Muscle layer of colon (tissue), 2 donors: ENCODE data around the gene SDK2.

Experiments
- H3K27ac ChIP-seq: one replicate; pipeline ENCODE4 v1.7.0; 2013; ENCODE audit warnings: low read depth, mild to moderate bottlenecking, low read length, moderate library complexity
- H3K27me3 ChIP-seq, 2 donors: one replicate each; pipeline ENCODE4 v1.7.0; 2013; ENCODE audit warnings: low read length in 2 of 2, mild to moderate bottlenecking in 2 of 2; ENCODE audit not compliant: insufficient read depth in 2 of 2, control insufficient read depth in 1 of 2
- H3K36me3 ChIP-seq: one replicate; pipeline ENCODE4 v1.7.0; 2013; ENCODE audit warnings: mild to moderate bottlenecking, low read length; ENCODE audit not compliant: insufficient read depth
- H3K4me1 ChIP-seq: one replicate; pipeline ENCODE4 v1.7.0; 2013; ENCODE audit warnings: mild to moderate bottlenecking, low read length; ENCODE audit not compliant: insufficient read depth
- H3K4me3 ChIP-seq, 2 donors: one replicate each; pipeline ENCODE4 v1.7.0; 2013; ENCODE audit warnings: low read length in 2 of 2, low read depth in 1 of 2, mild to moderate bottlenecking in 1 of 2, moderate library complexity in 1 of 2
- H3K9ac ChIP-seq: one replicate; pipeline ENCODE4 v1.7.0; 2013; ENCODE audit warnings: low read length
- H3K9me3 ChIP-seq: one replicate; pipeline ENCODE4 v1.7.0; 2013; ENCODE audit warnings: mild to moderate bottlenecking, low read length
- donor health status: abdominal sarcoma.
- donor health status: Adenocarcinoma of cecum.

SDK2 gene

DNA sequence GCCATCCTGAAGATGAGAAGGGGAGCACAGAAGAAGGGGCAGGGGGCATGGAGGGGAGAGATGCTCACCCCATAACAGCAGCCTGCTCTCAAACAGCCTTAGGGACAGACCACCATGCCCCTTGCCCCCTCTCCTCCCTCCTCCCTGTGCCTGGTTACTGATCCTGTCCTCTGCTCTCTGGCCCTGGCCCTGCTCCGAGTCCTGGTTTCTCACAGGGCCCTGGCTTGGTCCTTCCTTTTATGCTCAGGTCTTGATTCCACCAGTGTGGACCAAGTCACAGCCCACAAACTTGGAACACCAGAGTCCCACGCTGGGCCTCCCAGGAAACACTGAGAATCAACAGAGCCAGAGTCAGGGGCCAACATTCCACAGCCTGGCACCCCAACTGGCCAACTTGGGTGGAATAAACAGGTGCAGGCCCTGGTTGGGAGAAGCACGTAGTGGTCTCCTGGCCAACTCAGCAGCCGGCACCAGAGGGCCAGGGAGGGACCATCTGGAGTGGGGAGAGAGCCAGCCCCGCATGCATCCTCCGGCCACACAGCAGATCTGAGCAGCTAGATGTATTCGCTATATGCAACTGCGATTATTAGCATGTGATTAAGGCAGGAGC, 287.6 kb downstream of the SDK2 start:
- peak overlapping the region; percentile 90 for H3K27ac ChIP-seq
- no peaks in the 10 kb centered on the region for H3K36me3 ChIP-seq
- H3K9me3 ChIP-seq: no peaks in the 10 kb centered on the region
- H3K27me3 ChIP-seq: no peaks in the 10 kb centered on the region
- peak overlapping the region; percentile 25 for H3K9ac ChIP-seq
- H3K4me3 ChIP-seq: peak overlapping the region in 1 of 2 donors; percentile 13
- peaks cover 43% of the 10 kb centered on the region for H3K4me1 ChIP-seq

DNA sequence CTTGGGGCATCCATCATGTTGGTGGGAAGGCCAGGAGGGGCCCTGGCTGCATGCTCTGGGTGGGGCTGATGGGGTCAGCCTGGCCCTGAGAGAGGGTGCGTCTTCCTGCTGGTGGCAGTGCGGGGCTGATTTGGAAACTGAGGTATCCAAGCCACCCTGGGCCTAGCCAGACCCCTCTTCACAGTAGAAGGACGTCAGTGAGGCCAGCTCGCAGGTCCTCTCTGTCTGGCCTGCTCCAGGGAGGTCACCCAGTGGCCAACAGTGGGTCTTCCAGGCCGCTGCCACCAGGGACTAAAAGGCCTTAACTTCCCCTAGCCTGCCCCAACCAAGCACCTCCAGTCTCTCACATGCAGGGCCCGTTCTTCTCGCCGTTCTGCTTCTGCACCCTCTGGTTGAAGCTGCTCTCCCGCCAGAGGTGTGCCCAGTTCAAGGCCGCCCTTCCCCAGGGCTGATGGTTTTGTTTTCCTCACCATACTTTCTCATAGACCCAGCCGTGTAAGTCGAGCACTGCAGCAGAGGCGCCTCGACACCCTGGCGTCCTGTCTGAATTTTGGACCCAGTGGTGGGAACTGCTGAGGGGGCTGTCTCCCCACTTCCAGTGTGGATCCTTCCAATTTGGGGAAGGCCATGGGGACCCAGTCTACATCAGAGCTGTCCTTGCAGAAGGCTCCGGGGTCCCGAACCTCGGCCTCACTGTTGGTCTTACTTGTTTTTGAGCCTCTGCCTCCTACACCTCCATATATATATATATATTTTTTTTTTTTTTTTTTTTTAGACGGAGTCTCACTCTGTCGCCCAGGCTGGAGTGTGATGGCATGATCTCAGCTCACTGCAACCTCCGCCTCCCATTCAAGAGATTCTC, 289.6 kb downstream of the SDK2 start:
- no peaks in the 10 kb centered on the region for H3K9me3 ChIP-seq
- H3K36me3 ChIP-seq: no peaks in the 10 kb centered on the region
- H3K4me3 ChIP-seq: no peak overlapping the region
- H3K9ac ChIP-seq: no peak overlapping the region
- no peak overlapping the region for H3K27ac ChIP-seq
- H3K27me3 ChIP-seq: no peaks in the 10 kb centered on the region
- H3K4me1 ChIP-seq: peaks cover 47% of the 10 kb centered on the region

- Histone ChIP-seq H3K9me3 (no peaks in the 10 kb centered on the region), H3K4me1 (peaks cover 49% of the 10 kb centered on the region), H3K27me3 (no peaks in the 10 kb centered on the region), H3K9ac (no peak overlapping the region), H3K4me3 (no peak overlapping the region), H3K36me3 (no peaks in the 10 kb centered on the region), H3K27ac (no peak overlapping the region)
Measured at GRCh38 chr17:73352261-73352660, 292.0 kb downstream of the SDK2 start.

GRCh38 chr17:73351764-73352163, 292.5 kb downstream of the SDK2 start:
- H3K4me1 ChIP-seq: peaks cover 49% of the 10 kb centered on the region

DNA sequence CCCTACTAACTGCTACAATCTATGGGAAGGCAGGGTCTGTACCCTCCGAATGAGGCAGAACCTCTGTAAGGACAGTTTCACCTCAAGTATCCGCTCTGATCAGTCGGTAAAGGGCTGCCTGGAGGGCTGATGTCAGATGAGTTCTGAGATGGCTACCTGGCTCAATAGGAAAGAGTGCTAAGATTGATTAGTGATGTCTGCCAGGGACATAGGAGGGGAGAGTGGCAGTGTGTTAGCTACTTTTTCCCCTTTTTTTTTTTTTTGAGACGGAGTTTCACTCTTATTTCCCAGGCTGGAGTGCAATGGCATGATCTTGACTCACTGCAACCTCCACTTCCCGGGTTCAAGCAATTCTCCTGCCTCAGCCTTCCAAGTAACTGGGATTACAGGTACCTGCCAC, 293.4 kb downstream of the SDK2 start:
- H3K9ac ChIP-seq: no peak overlapping the region
- peaks cover 40% of the 10 kb centered on the region for H3K4me1 ChIP-seq
- H3K4me3 ChIP-seq: no peak overlapping the region
- H3K27me3 ChIP-seq: no peaks in the 10 kb centered on the region
- peak overlapping the region; percentile 90 for H3K27ac ChIP-seq
- H3K36me3 ChIP-seq: no peaks in the 10 kb centered on the region
- no peaks in the 10 kb centered on the region for H3K9me3 ChIP-seq

More at GRCh38 chr17:73351764-73352163, 292.5 kb downstream of the SDK2 start:
- no peaks in the 10 kb centered on the region for H3K27me3 ChIP-seq
- no peak overlapping the region for H3K9ac ChIP-seq
- no peak overlapping the region for H3K4me3 ChIP-seq
- H3K27ac ChIP-seq: no peak overlapping the region
- H3K36me3 ChIP-seq: no peaks in the 10 kb centered on the region
- H3K9me3 ChIP-seq: no peaks in the 10 kb centered on the region

GRCh38 chr17:73349647-73350046, 294.6 kb downstream of the SDK2 start:
- H3K27me3 ChIP-seq: no peaks in the 10 kb centered on the region
- H3K9me3 ChIP-seq: no peaks in the 10 kb centered on the region
- H3K9ac ChIP-seq: peak overlapping the region; percentile 51
- H3K4me1 ChIP-seq: peaks cover 36% of the 10 kb centered on the region
- peak overlapping the region; percentile 90 for H3K27ac ChIP-seq
- no peaks in the 10 kb centered on the region for H3K36me3 ChIP-seq
- no peak overlapping the region for H3K4me3 ChIP-seq

GRCh38 chr17:73349138-73349537, 295.1 kb downstream of the SDK2 start:
- Histone ChIP-seq H3K36me3 (no peaks in the 10 kb centered on the region), H3K4me3 (no peak overlapping the region), H3K4me1 (peaks cover 41% of the 10 kb centered on the region), H3K9me3 (no peaks in the 10 kb centered on the region), H3K9ac (peak overlapping the region; percentile 51), H3K27me3 (no peaks in the 10 kb centered on the region), H3K27ac (peak overlapping the region; percentile 90)

DNA sequence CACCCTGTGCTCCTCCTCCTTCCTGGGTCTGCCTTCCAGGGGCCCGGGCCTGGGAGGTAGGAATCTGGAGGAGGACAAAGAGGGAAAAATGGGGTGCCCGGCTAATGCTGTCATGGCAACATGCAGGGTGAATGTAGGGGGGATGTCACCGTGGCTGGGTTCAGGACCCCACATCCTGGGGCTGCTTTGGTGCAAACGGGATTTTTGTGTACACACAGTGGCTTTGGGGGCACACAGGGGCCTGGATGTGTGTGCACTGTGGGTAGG, 295.5 kb downstream of the SDK2 start:
- no peaks in the 10 kb centered on the region for H3K27me3 ChIP-seq
- no peaks in the 10 kb centered on the region for H3K36me3 ChIP-seq
- H3K9ac ChIP-seq: no peak overlapping the region
- no peaks in the 10 kb centered on the region for H3K9me3 ChIP-seq
- no peak overlapping the region for H3K4me3 ChIP-seq
- peak overlapping the region; percentile 90 for H3K27ac ChIP-seq
- peaks cover 45% of the 10 kb centered on the region for H3K4me1 ChIP-seq

DNA sequence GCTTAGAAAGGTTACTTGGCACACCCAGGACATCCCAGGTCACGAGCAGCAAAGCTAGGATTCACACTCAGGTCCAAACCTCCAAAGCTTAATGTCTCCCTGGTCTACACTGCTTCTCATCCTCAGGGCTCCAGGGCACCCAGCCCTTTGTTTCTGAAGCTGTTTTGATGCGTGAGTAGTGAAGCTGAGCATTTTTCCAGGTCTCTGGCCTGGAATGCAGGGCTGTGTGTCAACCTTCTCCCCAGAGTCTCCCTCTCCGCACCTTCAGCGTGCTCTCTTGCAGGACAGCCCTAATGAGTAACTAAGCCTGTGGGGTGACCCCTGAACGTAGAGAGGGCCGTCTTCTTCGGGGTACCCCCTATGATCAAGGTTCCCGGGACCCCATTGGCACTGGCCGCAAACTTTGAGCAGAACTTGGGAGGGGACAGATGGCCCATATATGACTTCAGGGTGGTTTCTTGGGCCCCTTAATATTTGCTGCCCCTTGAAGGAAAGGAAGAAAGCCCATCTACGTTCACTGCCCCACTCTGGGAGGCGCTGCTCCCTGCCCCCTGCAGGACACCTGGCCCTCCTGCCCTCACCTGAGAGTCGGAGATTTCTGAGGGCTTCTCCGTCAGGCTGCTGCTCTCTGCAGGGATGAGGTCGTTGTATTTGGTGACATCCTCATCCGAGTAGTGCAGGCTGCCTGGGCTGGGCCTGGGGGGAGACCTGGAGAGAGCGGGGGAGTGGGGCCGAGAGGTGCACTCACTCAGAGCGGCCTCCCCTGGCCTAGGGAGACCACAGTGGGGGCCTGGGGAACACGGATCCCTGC, 296.0 kb downstream of the SDK2 start:
- no peaks in the 10 kb centered on the region for H3K36me3 ChIP-seq
- H3K9me3 ChIP-seq: no peaks in the 10 kb centered on the region
- H3K27me3 ChIP-seq: no peaks in the 10 kb centered on the region
- no peak overlapping the region for H3K9ac ChIP-seq
- H3K4me1 ChIP-seq: peaks cover 50% of the 10 kb centered on the region
- H3K4me3 ChIP-seq: no peak overlapping the region
- peak overlapping the region; percentile 90 for H3K27ac ChIP-seq

- Histone ChIP-seq H3K9ac (no peak overlapping the region), H3K27me3 (no peaks in the 10 kb centered on the region), H3K27ac (peak overlapping the region; percentile 90), H3K4me1 (peaks cover 58% of the 10 kb centered on the region), H3K36me3 (no peaks in the 10 kb centered on the region), H3K9me3 (no peaks in the 10 kb centered on the region), H3K4me3 (no peak overlapping the region)
Measured at GRCh38 chr17:73347351-73347750, 296.9 kb downstream of the SDK2 start.

GRCh38 chr17:73346501-73347162, 297.6 kb downstream of the SDK2 start:
- H3K9me3 ChIP-seq: no peaks in the 10 kb centered on the region
- no peak overlapping the region for H3K9ac ChIP-seq
- H3K4me3 ChIP-seq: no peak overlapping the region
- no peaks in the 10 kb centered on the region for H3K36me3 ChIP-seq
- H3K27me3 ChIP-seq: no peaks in the 10 kb centered on the region
- H3K27ac ChIP-seq: peak overlapping the region; percentile 90
- peaks cover 65% of the 10 kb centered on the region for H3K4me1 ChIP-seq
